HG03565 (cell line): ENCODE results near the gene CAMK2B.

Experiments
- ATAC-seq: cut with Tn5 transposase; IDR thresholded peaks from one replicate; pipeline ENCODE4 v1.9.1; 2021; ENCODE audit warnings: mild to moderate bottlenecking, moderate library complexity; ENCODE audit not compliant: unreplicated experiment

CAMK2B gene

GRCh38 chr7:44325201-44325671 is at the start of gene CAMK2B:
TSS of gene CAMK2B (minus strand) at chr7:44325594. CDS start at chr7:44325421, 173 bp downstream.
- ATAC-seq: no peak

- ATAC-seq: no peak
Observed at GRCh38 chr7:44374007-44374763, 48.8 kb upstream of the CAMK2B start.

GRCh38 chr7:44373418-44373740 is 48.0 kb upstream of the CAMK2B start:
- ATAC-seq: no peak

DNA sequence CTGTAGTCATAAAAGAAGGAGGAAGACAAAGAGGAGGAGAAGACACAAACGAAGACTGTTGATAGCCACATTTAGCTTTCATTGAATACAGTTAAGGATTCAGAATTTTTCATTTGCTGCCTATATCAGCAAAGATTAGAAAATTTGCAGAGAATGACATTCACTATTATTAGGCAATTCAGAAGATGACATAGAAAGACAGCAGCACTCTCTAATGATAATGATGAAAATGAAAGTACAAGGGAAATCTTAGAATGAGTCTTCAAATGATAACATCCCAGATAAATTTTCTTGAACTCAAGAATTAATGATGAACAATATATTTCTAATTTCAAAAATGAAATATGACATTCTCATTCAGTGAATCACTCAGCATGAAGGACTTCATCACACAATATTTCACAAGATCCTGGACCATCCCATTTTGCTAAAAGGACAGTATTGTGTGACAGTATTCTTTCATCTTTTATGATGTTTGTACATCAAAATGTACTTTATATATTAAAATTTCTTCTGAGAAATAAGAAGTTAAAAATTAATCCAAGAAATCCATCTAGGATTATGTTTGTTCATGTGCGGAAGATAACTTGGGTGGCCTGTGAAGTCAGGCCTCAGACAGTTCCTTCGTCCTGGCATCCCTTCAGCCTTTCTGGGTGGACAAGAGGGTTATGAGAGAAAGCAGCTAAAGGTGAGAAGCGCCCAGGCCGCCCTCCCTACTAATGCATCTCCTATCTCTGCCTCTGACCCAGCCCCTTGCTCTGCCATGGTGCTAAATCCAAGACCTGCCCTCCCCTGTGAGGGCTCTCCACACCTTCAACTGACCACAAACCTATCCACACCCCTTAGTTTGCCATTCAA is 47.4 kb upstream of the CAMK2B start:
- no peak for ATAC-seq

DNA sequence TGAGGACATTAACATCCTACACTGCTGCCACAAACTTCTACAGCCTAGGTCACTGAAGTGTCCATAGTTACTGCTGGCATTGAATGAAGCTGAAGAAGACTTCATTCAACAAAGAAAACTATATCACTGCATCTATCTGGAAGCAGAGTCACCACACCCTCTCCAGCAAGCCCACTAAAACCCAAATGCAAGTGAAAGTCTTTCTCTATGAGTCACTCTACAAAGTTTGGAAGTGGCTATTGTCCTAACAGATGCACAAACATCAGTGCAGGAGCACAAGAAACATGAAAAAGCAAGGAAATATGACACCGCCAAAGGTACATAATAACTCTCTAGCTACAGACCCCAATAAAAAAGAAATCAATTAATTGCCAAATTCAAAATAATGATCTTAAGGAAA is 43.5 kb upstream of the CAMK2B start:
- ATAC-seq: no peak

DNA sequence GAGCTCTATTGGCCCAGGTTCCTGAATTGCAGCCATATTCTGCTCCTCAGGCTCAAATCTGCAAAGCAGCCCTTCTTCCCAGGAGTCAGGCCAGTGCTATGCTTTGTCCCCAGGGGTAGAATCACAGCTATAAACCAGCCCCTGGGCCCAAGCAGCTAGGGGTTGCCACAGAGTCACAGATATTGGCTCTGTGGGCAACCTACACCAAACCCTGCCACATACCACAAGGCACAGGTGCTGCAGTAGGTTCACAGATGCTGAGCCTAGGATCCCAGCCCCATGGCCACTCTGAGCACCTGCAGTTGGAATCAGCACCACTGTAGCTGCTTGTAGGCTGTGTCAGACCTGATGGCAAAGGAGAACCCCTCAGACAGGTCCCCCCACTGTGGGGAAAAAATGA is 43.1 kb upstream of the CAMK2B start:
- ATAC-seq: no peak

DNA sequence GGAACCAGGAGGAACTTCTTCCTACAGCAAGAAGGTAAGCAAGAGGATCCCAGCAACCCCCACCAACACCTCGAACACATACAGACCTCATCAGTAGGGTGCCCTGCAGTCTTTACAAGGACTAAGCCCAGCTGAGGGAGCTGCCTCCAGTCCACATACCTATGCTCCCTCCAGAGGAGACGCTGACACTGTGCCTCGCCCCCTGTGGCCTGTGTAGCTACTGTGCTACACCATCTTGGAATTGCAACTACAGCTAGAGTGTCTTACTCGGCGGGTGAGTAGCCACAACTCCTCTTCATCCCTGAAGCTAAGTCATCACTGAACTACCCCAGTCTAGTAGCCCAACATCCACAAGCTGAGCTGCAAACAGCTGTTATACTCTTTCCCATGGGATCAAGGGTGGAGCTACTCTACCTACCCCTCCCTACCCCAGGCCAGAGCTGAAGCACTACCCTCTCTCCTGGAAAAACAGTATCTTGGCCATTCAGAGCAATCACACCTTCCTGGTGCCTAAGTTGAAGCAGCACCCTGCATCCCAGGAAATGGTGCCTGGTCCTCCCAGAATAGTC is 42.2 kb upstream of the CAMK2B start:
- ATAC-seq: no peak

- ATAC-seq: no peak
Observed at GRCh38 chr7:44366986-44367385, 41.6 kb upstream of the CAMK2B start.

- no peak for ATAC-seq
Observed at GRCh38 chr7:44353668-44354067, 28.3 kb upstream of the CAMK2B start.

DNA sequence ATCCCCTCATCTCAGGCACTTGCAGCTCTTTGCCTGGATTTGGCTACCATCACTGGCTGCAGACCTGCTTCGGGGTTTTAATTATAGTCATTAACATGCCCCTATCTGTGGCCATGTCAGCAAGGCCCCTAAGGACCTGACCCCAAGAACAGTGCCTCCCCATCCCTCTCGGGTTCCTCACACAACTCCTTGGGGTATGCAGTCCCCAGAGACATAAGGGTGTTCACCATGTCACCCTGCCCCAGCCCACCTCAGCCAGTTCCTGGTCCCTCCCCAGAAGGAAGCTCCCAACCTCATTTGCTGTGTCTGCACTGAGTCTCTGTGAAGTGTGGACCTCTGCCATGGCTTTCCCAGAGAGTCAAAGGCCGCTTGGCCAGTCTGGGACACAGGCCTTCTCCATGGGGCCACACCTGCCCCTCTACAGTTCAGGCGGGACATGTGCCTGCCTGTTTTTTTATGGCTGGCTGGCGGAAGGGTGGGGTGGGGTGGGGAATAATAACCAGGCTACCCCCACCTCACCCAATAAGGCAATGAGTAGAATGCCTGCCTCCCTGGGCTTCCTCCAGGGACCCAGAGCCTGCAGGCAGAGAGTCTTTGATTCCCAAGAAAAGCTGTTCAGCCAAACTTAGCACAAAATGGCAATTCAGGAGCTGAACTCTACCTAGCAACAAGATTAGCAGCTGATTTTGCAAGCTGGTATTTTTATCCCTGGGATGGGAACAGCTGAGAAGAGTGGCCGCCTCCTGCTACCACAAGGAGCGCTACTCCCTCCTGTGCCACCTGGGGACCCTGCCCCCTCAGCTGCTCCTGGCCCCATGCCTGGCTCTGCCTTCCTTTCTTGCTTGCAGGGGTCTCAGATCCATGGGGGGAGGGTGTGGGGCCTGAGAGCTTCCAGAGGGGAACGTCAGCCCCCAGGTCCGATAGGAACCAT is 23.7 kb upstream of the CAMK2B start:
- ATAC-seq: no peak

GRCh38 chr7:44348300-44348699 is 22.9 kb upstream of the CAMK2B start:
- ATAC-seq: no peak

DNA sequence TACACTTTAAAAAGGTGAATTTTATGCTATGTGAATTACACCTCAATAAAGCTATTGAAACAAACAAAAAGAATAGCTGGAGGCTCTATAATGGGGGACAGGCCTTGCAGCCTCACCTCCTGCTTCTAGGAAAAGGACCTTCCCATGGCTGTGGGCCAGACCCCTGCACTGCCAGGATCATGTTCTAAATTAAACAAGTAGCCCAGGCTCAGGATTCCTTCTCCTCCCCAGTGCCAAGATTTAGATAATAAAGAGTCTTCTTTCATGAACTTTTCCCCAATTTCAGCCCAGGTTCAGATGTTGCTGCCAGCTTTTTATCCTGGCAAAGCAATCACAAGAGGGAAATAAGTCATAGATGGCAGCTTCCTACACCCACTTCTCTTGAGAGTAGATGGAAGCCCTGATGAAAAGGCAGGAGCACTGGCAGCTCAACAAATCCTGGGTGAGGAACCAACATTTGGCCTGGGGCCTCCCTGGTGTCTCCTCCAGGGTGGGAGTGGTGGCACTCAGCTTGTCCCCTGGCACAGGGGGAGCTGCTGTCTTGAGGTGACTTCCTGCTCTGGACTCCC is 22.2 kb upstream of the CAMK2B start:
- ATAC-seq: no peak

- no peak for ATAC-seq
Observed at GRCh38 chr7:44346063-44346462, 20.7 kb upstream of the CAMK2B start.

DNA sequence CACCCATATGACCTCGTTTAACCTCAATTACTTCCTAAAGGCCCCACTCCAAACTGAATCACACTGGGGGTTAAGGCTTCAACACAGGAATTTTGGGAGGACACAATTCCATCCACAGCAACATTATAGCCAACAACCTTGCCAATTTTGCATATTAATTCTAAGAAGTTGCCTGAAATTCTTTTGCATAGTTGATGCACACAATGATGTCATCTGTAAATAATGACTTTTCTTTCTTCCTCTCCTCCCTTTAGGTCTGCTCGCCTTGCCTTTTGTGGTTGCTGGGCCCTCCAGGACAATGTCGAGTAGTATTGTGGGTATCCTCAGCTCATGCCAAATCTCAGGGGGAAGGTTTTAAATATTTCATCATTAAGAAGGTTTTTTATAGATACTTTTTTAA is 16.0 kb upstream of the CAMK2B start:
- no peak for ATAC-seq

DNA sequence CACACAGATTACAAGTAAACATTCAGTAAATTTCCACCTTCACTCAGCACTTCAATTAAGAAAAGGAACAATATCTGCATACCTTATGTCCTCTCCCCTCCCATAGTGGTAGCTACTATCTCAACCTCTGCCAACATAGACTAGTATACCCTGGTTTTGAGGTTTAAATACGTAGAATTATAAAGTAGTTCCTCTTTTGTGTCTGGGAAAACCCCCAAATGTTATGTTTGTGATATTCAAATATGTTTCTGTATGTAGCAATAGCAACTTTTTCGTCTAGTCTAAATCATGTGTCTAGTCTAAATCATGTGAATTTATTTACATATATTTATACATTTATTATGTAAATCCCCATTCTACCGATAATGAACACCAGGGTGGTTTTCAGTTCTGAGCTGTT is 13.2 kb upstream of the CAMK2B start:
- ATAC-seq: peak; percentile 64

DNA sequence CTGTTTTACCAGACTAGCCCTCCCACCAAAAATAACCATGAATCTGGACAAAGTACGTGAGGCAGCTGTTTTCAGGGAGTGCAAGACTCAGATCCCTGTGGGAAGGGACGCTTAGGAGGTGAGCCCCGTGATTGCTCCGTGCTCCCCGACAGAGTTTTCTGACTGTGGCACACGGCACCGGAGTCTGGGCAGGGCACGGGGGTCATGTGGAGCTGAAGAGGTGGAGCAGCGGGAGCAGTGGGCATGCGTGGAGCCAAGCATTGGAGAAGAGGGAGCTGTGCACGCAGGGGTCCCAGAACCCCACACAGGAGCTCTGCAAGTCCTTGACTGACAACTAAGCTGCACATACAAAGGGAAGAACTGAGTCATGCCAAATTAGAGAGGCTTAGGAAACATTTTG is 11.1 kb upstream of the CAMK2B start:
- no peak for ATAC-seq

- no peak for ATAC-seq
Observed at GRCh38 chr7:44335184-44335583, 9.8 kb upstream of the CAMK2B start.

DNA sequence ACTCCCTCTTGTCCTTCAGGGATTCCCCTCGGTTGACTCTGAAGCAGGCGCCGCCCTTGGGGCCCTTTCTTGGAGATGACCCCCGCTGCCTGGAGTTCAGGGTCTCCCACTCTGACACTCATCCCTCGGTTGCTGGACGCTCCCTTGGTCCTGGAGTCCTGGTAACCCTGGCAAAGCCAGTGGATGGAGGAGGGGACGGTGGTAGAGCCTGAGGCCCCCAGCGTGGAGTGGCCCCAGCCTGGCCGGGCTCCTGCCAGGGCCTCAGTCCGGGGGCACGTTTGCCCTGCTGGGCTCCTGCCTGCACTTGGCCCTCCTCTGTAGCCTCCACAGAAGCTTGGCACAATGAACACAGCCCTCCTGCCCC is 9.3 kb upstream of the CAMK2B start:
- ATAC-seq: no peak

DNA sequence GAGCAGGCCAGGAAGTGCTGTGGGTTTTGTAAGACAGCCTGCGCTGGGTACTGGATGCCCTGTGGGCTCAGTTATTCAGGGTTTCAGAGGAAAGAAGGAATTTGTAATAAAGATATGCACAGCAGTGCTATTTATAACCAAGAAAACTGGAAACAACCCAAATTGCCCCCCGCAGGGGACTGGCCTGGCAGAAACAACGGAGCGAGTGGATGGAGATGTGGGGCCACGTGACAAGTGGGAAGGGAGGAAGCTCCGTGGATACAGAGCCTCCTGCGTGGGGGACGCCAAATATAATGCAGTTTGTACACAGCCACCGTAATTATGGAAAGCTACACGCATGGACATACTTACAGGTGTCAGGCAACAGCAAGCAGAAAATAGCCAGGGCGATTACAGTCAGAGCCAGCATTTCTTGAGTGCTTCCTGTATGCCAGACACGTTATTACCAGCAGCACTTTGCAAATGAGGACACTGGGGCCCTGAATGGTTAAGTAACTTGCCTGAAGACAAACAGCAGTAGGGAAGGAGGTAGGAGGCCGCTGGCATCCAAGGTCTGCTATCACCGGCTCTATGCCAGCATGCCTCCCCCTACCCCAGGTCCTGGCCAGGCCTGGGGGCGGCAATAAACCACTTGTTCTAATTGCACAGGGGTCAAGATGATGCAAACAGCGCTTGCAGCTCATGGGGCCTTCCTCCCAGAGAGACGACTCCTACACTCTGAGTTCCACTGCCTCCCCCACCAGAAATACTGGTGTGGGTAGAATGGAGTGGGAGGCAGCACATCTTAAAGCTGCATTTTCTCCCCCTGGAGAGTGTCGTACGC is 8.7 kb upstream of the CAMK2B start:
- ATAC-seq: no peak

GRCh38 chr7:44331682-44332081 is 6.3 kb upstream of the CAMK2B start:
- ATAC-seq: no peak
